HepG2 (cell line): ENCODE data around the gene PDLIM7. TPM values are rescaled to one million over a fixed set of nuclear protein-coding genes. Genes with fewer than 3 reads are reported as not detected.

Source experiments
- DPF2 ChIP-seq: sonication (generic); formaldehyde crosslinking; IDR thresholded peaks from 2 replicates; pipeline ENCODE4 v1.4.0; 2020; ENCODE audit warnings: mild to moderate bottlenecking, low read depth, missing genetic modification reagents, borderline replicate concordance
- GTF2F1 ChIP-seq: fragments of 150-350 bp; IDR thresholded peaks from 2 replicates; pipeline ENCODE4 v1.6.1; 2014; ENCODE audit warnings: low read length
- IKZF4 ChIP-seq: sonication (generic); formaldehyde crosslinking; IDR thresholded peaks from 2 replicates; pipeline ENCODE4 v1.5.1; 2020; ENCODE audit warnings: borderline replicate concordance, mild to moderate bottlenecking, low read depth, missing genetic modification reagents; ENCODE audit errors: not compliant biosample characterization
- JDP2 ChIP-seq: sonication (generic); formaldehyde crosslinking; IDR thresholded peaks from 2 replicates; pipeline ENCODE4 v1.8.1; 2022; ENCODE audit warnings: missing genetic modification reagents, borderline replicate concordance
- MATR3 ChIP-seq: sonication (generic); formaldehyde crosslinking; IDR thresholded peaks from 2 replicates; pipeline ENCODE4 v1.4.0; 2020; ENCODE audit warnings: missing genetic modification reagents
- MIXL1 ChIP-seq: IDR thresholded peaks from 2 replicates; pipeline ENCODE4 v1.6.1; 2016
- MYC ChIP-seq: sonication (generic); formaldehyde crosslinking; IDR thresholded peaks from 2 replicates; pipeline ENCODE4 v1.9.0; 2021; ENCODE audit warnings: missing genetic modification reagents, borderline replicate concordance
- RBAK ChIP-seq: sonication (generic); formaldehyde crosslinking; IDR thresholded peaks from 2 replicates; pipeline ENCODE4 v1.5.1; 2020; ENCODE audit warnings: mild to moderate bottlenecking, missing genetic modification reagents
- RNF2 ChIP-seq: fragments of 450-650 bp; conservative IDR thresholded peaks from 2 replicates; pipeline ENCODE4 v1.6.1; 2016; ENCODE audit warnings: low read depth
- SIN3B ChIP-seq: fragments of 150-350 bp; IDR thresholded peaks from 2 replicates; pipeline ENCODE4 v1.6.1; 2014; ENCODE audit warnings: low read length
- YY1 ChIP-seq: IDR thresholded peaks from 2 replicates; pipeline ENCODE4 v1.6.1; 2011; ENCODE audit warnings: low read length, low read depth, moderate library complexity, mild to moderate bottlenecking; ENCODE audit not compliant: insufficient read depth, insufficient replicate concordance
- ZBTB38 ChIP-seq: sonication (generic); formaldehyde crosslinking; IDR thresholded peaks from 2 replicates; pipeline ENCODE4 v1.5.1; 2020; ENCODE audit warnings: mild to moderate bottlenecking, missing genetic modification reagents
- ZFAT ChIP-seq: sonication (generic); formaldehyde crosslinking; conservative IDR thresholded peaks from 2 replicates; pipeline ENCODE4 v1.8.1; 2023; ENCODE audit warnings: missing genetic modification reagents, inconsistent platforms
- ZNF256 ChIP-seq: sonication (generic); formaldehyde crosslinking; conservative IDR thresholded peaks from 2 replicates; pipeline ENCODE4 v1.4.0; 2020; ENCODE audit warnings: missing genetic modification reagents
- ZNF329 ChIP-seq: sonication (generic); formaldehyde crosslinking; IDR thresholded peaks from 2 replicates; pipeline ENCODE4 v1.9.0; 2021; ENCODE audit warnings: low read depth, mild to moderate bottlenecking, missing genetic modification reagents
- polyA plus RNA-seq, 8 experiments: library from polyadenylated mRNA; depleted of rRNA in 3 of 8; stranded (reverse) in 7 of 8; unstranded in 1 of 8; fragments of >200 nt; fragmentation: Illumina TruSeq in 4 of 8; extraction: Trizol in 4 of 8; gene quantifications; 2 replicates each; pipeline versions ENCODE4 v1.2.1 to v1.2.3, GENCODE V29; 2011 to 2016; ENCODE audit warnings: low read depth in 4 of 8, missing spikeins in 1 of 8, mixed read lengths in 1 of 8; ENCODE audit not compliant: insufficient read depth in 1 of 8
- total RNA-seq, 5 experiments: library from RNA; depleted of rRNA; stranded (reverse); fragments of >200 nt; fragmentation: Illumina TruSeq; extraction: Trizol; gene quantifications; 2 replicates each; pipeline ENCODE4 v1.2.3, GENCODE V29; 2016; ENCODE audit warnings: low read depth in 1 of 5
- TF ChIP-seq, protein P1 (sequence below): sonication (generic); formaldehyde crosslinking; IDR thresholded peaks from 2 replicates; pipeline ENCODE4 v1.4.0; 2020; ENCODE audit warnings: missing genetic modification reagents, borderline replicate concordance
- TF ChIP-seq, protein P2 (sequence below): sonication (generic); formaldehyde crosslinking; IDR thresholded peaks from 2 replicates; pipeline ENCODE4 v1.9.0; 2022; ENCODE audit warnings: low read depth, missing genetic modification reagents
- TF ChIP-seq, protein P3 (sequence below): sonication (generic); formaldehyde crosslinking; IDR thresholded peaks from 2 replicates; pipeline ENCODE4 v1.8.1; 2023; ENCODE audit warnings: missing genetic modification reagents, inconsistent platforms, borderline replicate concordance
- TF ChIP-seq, protein P4 (sequence below): sonication (generic); formaldehyde crosslinking; IDR thresholded peaks from 2 replicates; pipeline ENCODE4 v1.9.0; 2021; ENCODE audit warnings: missing genetic modification reagents, borderline replicate concordance

PDLIM7 gene
- total and polyA plus RNA-seq, 2 of the 13 experiments (the other 11 are each of a cell fraction or from before 2014, with no cell fraction given): 21.1 to 31.3 TPM

DNA sequence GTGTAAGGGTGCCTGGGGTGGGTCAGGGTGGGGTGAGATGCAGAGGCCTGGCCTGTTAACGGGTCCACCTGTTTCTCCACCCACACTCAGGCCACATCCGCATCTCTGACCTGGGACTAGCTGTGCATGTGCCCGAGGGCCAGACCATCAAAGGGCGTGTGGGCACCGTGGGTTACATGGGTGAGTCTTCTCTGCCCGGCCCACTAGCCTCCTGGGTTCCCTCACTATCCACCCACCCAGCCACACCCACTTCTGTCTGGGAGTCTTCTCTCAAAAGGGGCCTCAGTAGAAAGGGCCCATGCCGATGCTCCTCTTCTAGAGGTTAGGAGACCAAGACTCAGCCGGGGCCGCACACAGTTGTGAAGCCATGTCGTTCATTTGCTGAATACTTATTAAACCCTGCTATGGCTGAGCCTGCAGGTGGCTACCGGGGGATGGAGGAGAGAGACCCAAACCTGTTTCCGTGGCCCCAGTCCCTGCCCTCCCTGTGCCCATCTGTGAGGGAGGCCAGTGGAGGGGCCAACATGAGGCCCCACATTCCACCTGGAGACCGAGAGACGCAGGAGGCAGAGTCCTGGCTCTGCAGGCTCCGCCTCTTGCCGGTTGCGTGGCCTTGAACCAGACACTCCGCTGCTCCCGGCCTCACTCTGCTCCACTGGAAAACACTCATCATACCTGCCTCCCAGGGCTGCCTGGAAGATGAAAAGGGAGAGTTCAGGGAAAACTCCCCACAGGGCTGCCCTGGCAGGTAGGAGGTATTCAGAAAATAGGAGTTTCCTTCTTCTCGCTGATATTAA, 62.3 kb downstream of the PDLIM7 start (continued):
- TF ChIP-seq MIXL1 (no peak), YY1 (no peak), IKZF4 (CRISPR knock-in tag) (no peak), JDP2 (CRISPR knock-in tag) (no peak), MATR3 (CRISPR knock-in tag) (no peak), MYC (CRISPR knock-in tag) (peak; percentile 39; the same call in 1 of the 2 replicates), ZBTB38 (0 out of 2 replicates have a peak, but pooled peaks have one; percentile 23), RBAK (CRISPR knock-in tag) (no peak), GTF2F1 (no peak), SIN3B (no peak), ZNF256 (CRISPR knock-in tag) (no peak), RNF2 (no peak), DPF2 (CRISPR knock-in tag) (0 out of 2 replicates have a peak, but pooled peaks have one; percentile 31), ZFAT (CRISPR knock-in tag) (no peak), ZNF329 (CRISPR knock-in tag) (no peak)
- TF ChIP-seq, protein P1, sequence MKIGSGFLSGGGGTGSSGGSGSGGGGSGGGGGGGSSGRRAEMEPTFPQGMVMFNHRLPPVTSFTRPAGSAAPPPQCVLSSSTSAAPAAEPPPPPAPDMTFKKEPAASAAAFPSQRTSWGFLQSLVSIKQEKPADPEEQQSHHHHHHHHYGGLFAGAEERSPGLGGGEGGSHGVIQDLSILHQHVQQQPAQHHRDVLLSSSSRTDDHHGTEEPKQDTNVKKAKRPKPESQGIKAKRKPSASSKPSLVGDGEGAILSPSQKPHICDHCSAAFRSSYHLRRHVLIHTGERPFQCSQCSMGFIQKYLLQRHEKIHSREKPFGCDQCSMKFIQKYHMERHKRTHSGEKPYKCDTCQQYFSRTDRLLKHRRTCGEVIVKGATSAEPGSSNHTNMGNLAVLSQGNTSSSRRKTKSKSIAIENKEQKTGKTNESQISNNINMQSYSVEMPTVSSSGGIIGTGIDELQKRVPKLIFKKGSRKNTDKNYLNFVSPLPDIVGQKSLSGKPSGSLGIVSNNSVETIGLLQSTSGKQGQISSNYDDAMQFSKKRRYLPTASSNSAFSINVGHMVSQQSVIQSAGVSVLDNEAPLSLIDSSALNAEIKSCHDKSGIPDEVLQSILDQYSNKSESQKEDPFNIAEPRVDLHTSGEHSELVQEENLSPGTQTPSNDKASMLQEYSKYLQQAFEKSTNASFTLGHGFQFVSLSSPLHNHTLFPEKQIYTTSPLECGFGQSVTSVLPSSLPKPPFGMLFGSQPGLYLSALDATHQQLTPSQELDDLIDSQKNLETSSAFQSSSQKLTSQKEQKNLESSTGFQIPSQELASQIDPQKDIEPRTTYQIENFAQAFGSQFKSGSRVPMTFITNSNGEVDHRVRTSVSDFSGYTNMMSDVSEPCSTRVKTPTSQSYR (CRISPR knock-in tag): no peak
- TF ChIP-seq, protein P2, sequence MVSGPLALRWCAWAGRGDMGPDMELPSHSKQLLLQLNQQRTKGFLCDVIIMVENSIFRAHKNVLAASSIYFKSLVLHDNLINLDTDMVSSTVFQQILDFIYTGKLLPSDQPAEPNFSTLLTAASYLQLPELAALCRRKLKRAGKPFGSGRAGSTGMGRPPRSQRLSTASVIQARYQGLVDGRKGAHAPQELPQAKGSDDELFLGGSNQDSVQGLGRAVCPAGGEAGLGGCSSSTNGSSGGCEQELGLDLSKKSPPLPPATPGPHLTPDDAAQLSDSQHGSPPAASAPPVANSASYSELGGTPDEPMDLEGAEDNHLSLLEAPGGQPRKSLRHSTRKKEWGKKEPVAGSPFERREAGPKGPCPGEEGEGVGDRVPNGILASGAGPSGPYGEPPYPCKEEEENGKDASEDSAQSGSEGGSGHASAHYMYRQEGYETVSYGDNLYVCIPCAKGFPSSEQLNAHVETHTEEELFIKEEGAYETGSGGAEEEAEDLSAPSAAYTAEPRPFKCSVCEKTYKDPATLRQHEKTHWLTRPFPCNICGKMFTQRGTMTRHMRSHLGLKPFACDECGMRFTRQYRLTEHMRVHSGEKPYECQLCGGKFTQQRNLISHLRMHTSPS: peak; percentile 47; the same call in 1 of the 2 replicates
- TF ChIP-seq, protein P3, sequence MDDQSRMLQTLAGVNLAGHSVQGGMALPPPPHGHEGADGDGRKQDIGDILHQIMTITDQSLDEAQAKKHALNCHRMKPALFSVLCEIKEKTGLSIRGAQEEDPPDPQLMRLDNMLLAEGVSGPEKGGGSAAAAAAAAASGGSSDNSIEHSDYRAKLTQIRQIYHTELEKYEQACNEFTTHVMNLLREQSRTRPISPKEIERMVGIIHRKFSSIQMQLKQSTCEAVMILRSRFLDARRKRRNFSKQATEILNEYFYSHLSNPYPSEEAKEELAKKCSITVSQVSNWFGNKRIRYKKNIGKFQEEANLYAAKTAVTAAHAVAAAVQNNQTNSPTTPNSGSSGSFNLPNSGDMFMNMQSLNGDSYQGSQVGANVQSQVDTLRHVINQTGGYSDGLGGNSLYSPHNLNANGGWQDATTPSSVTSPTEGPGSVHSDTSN: no peak
- TF ChIP-seq, protein P4, sequence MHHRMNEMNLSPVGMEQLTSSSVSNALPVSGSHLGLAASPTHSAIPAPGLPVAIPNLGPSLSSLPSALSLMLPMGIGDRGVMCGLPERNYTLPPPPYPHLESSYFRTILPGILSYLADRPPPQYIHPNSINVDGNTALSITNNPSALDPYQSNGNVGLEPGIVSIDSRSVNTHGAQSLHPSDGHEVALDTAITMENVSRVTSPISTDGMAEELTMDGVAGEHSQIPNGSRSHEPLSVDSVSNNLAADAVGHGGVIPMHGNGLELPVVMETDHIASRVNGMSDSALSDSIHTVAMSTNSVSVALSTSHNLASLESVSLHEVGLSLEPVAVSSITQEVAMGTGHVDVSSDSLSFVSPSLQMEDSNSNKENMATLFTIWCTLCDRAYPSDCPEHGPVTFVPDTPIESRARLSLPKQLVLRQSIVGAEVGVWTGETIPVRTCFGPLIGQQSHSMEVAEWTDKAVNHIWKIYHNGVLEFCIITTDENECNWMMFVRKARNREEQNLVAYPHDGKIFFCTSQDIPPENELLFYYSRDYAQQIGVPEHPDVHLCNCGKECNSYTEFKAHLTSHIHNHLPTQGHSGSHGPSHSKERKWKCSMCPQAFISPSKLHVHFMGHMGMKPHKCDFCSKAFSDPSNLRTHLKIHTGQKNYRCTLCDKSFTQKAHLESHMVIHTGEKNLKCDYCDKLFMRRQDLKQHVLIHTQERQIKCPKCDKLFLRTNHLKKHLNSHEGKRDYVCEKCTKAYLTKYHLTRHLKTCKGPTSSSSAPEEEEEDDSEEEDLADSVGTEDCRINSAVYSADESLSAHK (CRISPR knock-in tag): no peak
